ENCODE measurements around the gene VCL. TPM values are rescaled to one million over a fixed set of nuclear protein-coding genes. Genes with fewer than 3 reads are reported as not detected.
"Not testable (repeated sequence)": the region's sequence is repeated elsewhere in the genome, so short reads cannot be mapped to it uniquely, and the experiment has no call there.

The VCL gene
- total RNA-seq, 1 donor from 2014 or later: 74.6 TPM

GRCh38 chr10:74058658-74059057 lies 60.7 kb downstream of the VCL start:
- Mint-ChIP-seq H3K9me3 (peaks cover 3% of the 10 kb centered on the region), H3K27me3 (ENCODE audit: low read depth) (no peaks in the 10 kb centered on the region), H3K36me3 (ENCODE audit: low read depth) (peaks cover 10% of the 10 kb centered on the region), H3K4me1 (no peaks in the 10 kb centered on the region), H3K4me3 (no peak overlapping the region), H3K27ac (ENCODE audit: unreplicated experiment) (no peak overlapping the region)
- TF ChIP-seq, protein P1, sequence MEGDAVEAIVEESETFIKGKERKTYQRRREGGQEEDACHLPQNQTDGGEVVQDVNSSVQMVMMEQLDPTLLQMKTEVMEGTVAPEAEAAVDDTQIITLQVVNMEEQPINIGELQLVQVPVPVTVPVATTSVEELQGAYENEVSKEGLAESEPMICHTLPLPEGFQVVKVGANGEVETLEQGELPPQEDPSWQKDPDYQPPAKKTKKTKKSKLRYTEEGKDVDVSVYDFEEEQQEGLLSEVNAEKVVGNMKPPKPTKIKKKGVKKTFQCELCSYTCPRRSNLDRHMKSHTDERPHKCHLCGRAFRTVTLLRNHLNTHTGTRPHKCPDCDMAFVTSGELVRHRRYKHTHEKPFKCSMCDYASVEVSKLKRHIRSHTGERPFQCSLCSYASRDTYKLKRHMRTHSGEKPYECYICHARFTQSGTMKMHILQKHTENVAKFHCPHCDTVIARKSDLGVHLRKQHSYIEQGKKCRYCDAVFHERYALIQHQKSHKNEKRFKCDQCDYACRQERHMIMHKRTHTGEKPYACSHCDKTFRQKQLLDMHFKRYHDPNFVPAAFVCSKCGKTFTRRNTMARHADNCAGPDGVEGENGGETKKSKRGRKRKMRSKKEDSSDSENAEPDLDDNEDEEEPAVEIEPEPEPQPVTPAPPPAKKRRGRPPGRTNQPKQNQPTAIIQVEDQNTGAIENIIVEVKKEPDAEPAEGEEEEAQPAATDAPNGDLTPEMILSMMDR (conservative IDR thresholded peaks at IDR 0.05): no peak
- no peak for DNase-seq (ENCODE audit: low read depth, low spot score)

- Mint-ChIP-seq H3K27ac (ENCODE audit: unreplicated experiment) (no peak overlapping the region), H3K36me3 (ENCODE audit: low read depth) (peaks cover 14% of the 10 kb centered on the region), H3K9me3 (peaks cover 3% of the 10 kb centered on the region), H3K4me1 (no peaks in the 10 kb centered on the region), H3K27me3 (ENCODE audit: low read depth) (no peaks in the 10 kb centered on the region), H3K4me3 (no peak overlapping the region)
- DNase-seq (ENCODE audit: low read depth, low spot score): no peak
- TF ChIP-seq, protein P1 (conservative IDR thresholded peaks at IDR 0.05): no peak
Observed at GRCh38 chr10:74061104-74061503, 63.2 kb downstream of the VCL start.

DNA sequence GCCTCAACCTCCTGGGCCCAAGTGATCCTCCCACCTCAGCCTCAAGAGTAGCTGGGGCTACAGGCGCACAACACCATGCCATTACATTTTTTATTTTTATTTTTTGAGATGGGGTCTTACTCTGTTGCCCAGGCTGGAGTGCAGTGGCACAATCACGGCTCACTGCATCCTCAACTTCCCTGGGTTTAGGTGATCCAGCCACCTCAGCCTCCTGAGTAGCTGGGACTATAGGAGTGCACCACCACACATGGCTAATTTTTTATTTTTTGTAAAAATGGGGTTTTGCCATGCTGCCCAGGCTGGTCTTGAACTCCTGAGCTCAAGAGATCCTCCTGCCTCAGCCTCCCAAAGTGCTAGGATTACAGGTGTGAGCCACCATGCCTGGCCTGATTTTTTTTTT lies 64.1 kb downstream of the VCL start:
- H3K4me3 Mint-ChIP-seq; DNase-seq (ENCODE audit: low read depth, low spot score); H3K27ac Mint-ChIP-seq (ENCODE audit: unreplicated experiment); H3K4me1 Mint-ChIP-seq; H3K27me3 Mint-ChIP-seq (ENCODE audit: low read depth); H3K9me3 Mint-ChIP-seq: not testable (repeated sequence)
- peaks cover 14% of the 10 kb centered on the region for H3K36me3 Mint-ChIP-seq (ENCODE audit: low read depth)

DNA sequence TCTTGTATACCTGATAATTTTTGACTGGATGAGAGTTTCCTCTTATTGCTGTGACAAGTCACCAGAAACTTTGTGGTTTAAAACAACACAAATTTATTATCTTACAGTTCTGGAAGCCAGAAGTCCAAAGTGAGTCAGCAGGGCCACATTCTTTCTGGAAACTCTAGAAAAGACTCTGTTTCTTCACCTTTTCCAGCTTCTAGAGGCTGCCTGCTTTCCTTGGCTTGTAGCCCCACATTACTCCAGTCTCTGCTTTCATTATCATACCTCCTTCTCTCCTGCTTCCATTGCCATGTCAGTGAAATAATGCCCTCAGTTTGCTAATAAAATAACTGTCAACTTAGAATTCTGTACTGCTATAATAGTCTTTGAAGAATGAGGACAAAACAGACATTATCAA lies 65.3 kb downstream of the VCL start:
- Mint-ChIP-seq H3K9me3 (peaks cover 3% of the 10 kb centered on the region), H3K4me1 (no peaks in the 10 kb centered on the region), H3K27me3 (ENCODE audit: low read depth) (no peaks in the 10 kb centered on the region), H3K36me3 (ENCODE audit: low read depth) (peaks cover 14% of the 10 kb centered on the region), H3K4me3 (no peak overlapping the region), H3K27ac (ENCODE audit: unreplicated experiment) (no peak overlapping the region)
- no peak for DNase-seq (ENCODE audit: low read depth, low spot score)
- TF ChIP-seq, protein P1 (conservative IDR thresholded peaks at IDR 0.05): no peak

- DNase-seq (ENCODE audit: low read depth, low spot score): no peak
- H3K4me1 Mint-ChIP-seq: peaks cover 25% of the 10 kb centered on the region
- peaks cover 14% of the 10 kb centered on the region for H3K36me3 Mint-ChIP-seq (ENCODE audit: low read depth)
- H3K4me3 Mint-ChIP-seq: no peak overlapping the region
- H3K27ac Mint-ChIP-seq (ENCODE audit: unreplicated experiment): no peak overlapping the region
- H3K9me3 Mint-ChIP-seq: peaks cover 3% of the 10 kb centered on the region
- H3K27me3 Mint-ChIP-seq (ENCODE audit: low read depth): no peaks in the 10 kb centered on the region
- TF ChIP-seq, protein P1 (conservative IDR thresholded peaks at IDR 0.05): no peak
Observed at GRCh38 chr10:74067373-74068352, 69.7 kb downstream of the VCL start.

DNA sequence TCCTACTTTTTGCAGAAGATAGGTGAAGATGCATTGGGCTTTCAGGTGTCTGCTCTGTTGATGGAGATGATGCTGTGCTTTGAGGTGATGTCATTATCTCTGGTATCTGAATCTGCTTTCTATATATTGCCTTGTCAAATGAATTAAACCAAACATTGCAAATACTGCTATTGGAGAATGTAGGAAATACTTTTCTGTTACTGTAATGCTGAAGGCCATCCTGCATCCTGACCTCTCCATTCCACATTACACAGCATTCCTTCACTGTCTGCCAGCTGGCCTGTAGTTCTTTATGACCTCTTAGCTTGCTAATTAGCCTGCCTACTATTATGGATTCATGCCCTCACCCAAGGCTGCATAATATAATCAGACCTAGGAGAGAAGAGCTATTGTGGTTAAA lies 73.2 kb downstream of the VCL start:
- Mint-ChIP-seq H3K36me3 (ENCODE audit: low read depth) (peaks cover 8% of the 10 kb centered on the region), H3K9me3 (no peaks in the 10 kb centered on the region), H3K27ac (ENCODE audit: unreplicated experiment) (peak overlapping the region; percentile 22), H3K4me3 (no peak overlapping the region), H3K27me3 (ENCODE audit: low read depth) (no peaks in the 10 kb centered on the region), H3K4me1 (peaks cover 30% of the 10 kb centered on the region)
- TF ChIP-seq, protein P1 (conservative IDR thresholded peaks at IDR 0.05): no peak
- no peak for DNase-seq (ENCODE audit: low read depth, low spot score)

Measured in neural crest cell (in vitro differentiated cells).